T-helper 2 cell treated with Interferon-gamma antibody and Interleukin-4, amounts not matched to agents 100 ng/mL and 5 ng/mL, for 36 hours (primary cell): ENCODE measurements around the gene LDLRAD4. TPM values are rescaled to one million over a fixed set of nuclear protein-coding genes. Genes with fewer than 3 reads are reported as not detected.

Source experiments
- intact Hi-C: fragments of 100-400 bp; cut with micrococcal nuclease; formaldehyde crosslinking; loops from one replicate; pipeline ENCODE4 v1.15.1; 2023
- total RNA-seq: library from RNA; stranded (reverse); gene quantifications from 2 replicates; pipeline ENCODE4 v1.2.3, GENCODE V29; 2022

LDLRAD4 gene
- total RNA-seq, 1 donor from 2014 or later = 28.5 TPM

GRCh38 chr18:13280070-13280795, 61.7 kb downstream of the LDLRAD4 start:
- intact Hi-C loops = no loop called here

GRCh38 chr18:13281406-13281805, 62.8 kb downstream of the LDLRAD4 start:
- intact Hi-C loops = no loop called here

GRCh38 chr18:13283746-13284145, 65.2 kb downstream of the LDLRAD4 start:
- intact Hi-C loops = no loop called here

GRCh38 chr18:13284330-13285027, 65.9 kb downstream of the LDLRAD4 start:
- intact Hi-C loops = no loop called here

- intact Hi-C loops = no loop called here
These were observed 67.3 kb downstream of the LDLRAD4 start for GRCh38 chr18:13285874-13286273.

GRCh38 chr18:13286456-13287125, 68.0 kb downstream of the LDLRAD4 start:
- intact Hi-C loops = no loop called here

GRCh38 chr18:13287372-13287771, 68.8 kb downstream of the LDLRAD4 start:
- intact Hi-C loops = no loop called here

GRCh38 chr18:13288509-13289133, 70.1 kb downstream of the LDLRAD4 start:
- intact Hi-C loops = no loop called here

- intact Hi-C loops = loop anchor here (2.0 to 5.0 kb wide), 2 partner anchors 23 to 88 kb away; no protein-coding TSS in a partner anchor
These were observed 71.1 kb downstream of the LDLRAD4 start for GRCh38 chr18:13289481-13290205.

- intact Hi-C loops = loop anchor here (2.0 to 5.0 kb wide), 2 partner anchors 24 to 86 kb away; no protein-coding TSS in a partner anchor
These were observed 72.3 kb downstream of the LDLRAD4 start for GRCh38 chr18:13290856-13291271.

- intact Hi-C loops = loop anchor here (2.0 to 5.0 kb wide), 2 partner anchors 24 to 86 kb away; no protein-coding TSS in a partner anchor
These were observed 72.7 kb downstream of the LDLRAD4 start for GRCh38 chr18:13291299-13291698.

- intact Hi-C loops = loop anchor here (2.0 to 5.0 kb wide), 2 partner anchors 25 to 85 kb away; no protein-coding TSS in a partner anchor
These were observed 73.3 kb downstream of the LDLRAD4 start for GRCh38 chr18:13291745-13292447.

- intact Hi-C loops = loop anchor here (5.0 kb wide), 1 partner anchor 85 kb away; no protein-coding TSS in a partner anchor
These were observed 74.2 kb downstream of the LDLRAD4 start for GRCh38 chr18:13292736-13293135.

- intact Hi-C loops = loop anchor here (5.0 kb wide), 1 partner anchor 83 kb away; no protein-coding TSS in a partner anchor
These were observed 75.7 kb downstream of the LDLRAD4 start for GRCh38 chr18:13294309-13294708.

GRCh38 chr18:13295894-13296293, 77.3 kb downstream of the LDLRAD4 start:
- intact Hi-C loops = no loop called here

- intact Hi-C loops = no loop called here
These were observed 78.5 kb downstream of the LDLRAD4 start for GRCh38 chr18:13296867-13297574.

- intact Hi-C loops = no loop called here
These were observed 79.7 kb downstream of the LDLRAD4 start for GRCh38 chr18:13298262-13298661.

GRCh38 chr18:13300029-13300428, 81.5 kb downstream of the LDLRAD4 start:
- intact Hi-C loops = no loop called here

GRCh38 chr18:13300796-13301195, 82.2 kb downstream of the LDLRAD4 start:
- intact Hi-C loops = no loop called here
